ENCODE results near the gene ZDHHC22.

Gene ZDHHC22

DNA sequence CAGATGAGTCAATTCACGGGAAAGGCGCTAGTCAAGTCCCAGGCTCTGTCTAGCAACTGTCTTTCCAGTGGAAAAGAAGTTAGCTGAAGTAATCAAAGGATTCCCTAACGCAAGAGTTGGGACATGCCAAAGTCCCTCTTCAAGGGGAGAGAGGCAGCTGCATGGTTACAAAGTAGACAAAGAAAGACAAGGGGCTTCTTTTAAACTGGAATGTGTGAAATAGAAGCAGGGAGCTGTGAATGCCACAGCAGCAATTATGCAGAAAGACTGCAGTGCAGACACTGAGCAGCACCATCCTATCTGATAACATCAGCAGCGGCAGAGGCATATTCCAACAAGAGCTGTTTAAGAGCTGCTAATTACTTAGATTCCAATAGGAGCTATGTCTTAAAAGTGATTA lies 56.1 kb downstream of the ZDHHC22 start:
- DNase-seq = no peak

DNA sequence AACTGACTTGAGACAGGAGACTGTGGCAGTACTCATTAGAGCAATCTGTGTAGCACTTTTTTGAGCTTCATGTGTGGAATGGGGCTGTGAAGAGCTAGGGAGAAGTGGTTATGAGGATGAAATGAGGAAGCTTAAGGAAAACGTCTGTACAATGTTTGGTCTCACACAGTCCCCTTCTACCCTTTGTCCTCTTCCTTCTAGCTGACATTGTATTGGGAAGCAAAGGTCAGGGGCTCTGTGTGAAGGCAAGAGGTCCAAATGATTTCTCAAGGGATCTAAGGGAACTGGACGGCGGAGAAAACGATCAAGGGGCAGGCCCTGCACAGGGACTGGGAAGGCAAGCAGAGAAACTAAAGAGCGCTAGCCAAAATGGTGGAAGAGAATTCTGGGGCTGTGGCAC lies 56.6 kb downstream of the ZDHHC22 start:
- DNase-seq = no peak

DNA sequence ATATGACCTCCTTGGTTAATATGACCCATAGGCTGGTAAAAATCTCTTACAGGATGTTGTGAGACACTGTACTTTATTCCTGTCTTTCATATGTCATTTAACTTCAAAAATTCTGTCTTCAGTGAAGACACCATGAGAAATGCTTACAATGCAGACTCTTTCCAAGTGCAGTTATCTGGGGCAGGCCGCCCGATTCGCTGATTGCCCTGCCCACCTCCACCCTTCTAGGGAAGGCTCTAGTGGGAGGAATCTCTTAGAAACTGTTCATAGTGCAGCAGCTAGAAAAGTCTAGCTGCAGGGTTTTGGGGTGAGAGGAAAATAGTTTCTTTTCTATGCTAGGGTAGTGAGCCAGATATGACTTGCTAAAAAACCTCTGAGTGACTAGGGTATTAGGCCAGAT lies 58.5 kb downstream of the ZDHHC22 start:
- DNase-seq = peak in 1 of 58 donors; percentile 26

DNA sequence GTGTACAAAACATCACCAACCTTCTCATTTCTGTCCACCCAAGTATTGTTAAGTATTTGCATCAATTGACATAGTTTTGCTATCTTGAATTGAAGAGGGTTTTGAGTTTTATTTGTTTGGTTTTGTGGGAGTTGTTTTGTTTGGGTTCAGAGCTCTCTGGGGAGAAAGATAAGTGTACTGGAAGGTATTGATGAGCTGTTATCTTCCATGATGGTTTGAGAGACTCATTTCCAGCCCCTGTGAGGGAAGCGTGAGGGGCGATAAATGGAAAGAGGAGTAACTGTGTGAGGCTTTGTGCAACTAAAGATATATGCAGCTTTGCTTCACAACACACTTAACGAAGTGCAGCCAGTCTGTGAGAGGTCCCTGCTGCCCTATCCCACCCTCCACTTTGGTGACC lies 59.2 kb downstream of the ZDHHC22 start:
- DNase-seq = no peak

Data from anterior cingulate cortex (tissue), 58 donors.